ENCODE data around the gene ZBED4.

DNA sequence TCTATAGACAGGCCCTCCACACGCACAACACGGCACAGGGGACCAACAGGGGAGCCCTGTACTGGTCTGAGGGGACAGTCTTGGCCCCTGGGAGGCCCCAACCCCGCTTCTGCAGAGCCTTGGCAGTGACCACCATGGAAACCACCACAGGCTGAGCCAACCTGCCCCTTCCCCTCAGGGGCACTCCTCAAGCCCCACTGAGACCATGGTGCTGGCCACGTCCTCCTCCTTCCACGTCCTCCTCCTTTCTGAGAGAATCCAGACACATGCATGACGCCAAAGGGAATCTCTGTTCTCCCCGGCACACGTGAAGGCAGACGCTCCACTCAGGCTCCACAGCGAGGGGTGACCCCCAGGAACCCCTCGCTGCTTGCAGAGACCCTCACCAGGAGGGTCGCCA is 28.7 kb upstream of the ZBED4 start:
- TF ChIP-seq CTCF (IDR thresholded peaks at IDR 0.05) (no peak), POLR2A (IDR thresholded peaks at IDR 0.05) (no peak)
